ENCODE measurements around the gene TRERF1. TPM values are rescaled to one million over a fixed set of nuclear protein-coding genes. Genes with fewer than 3 reads are reported as not detected.
A peak's percentile ranks its signal among the peaks of the same experiment; 100 is the strongest.
"Not testable (repeated sequence)": the region's sequence is repeated elsewhere in the genome, so short reads cannot be mapped to it uniquely, and the experiment has no call there.

The TRERF1 gene
- total and polyA plus RNA-seq, 9 donors, result 5.1 to 13.8 (median 9.7) TPM

GRCh38 chr6:42202131-42202915 is 249.4 kb downstream of the TRERF1 start:
- whole genome bisulfite sequencing (ENCODE audit: insufficient coverage), result 85% methylated on average over 7 of the region's 13 CpGs

GRCh38 chr6:42201382-42201781 is 250.3 kb downstream of the TRERF1 start:
- H3K27me3 ChIP-seq (ENCODE audit: control insufficient read depth, insufficient read depth, low read length), result no peaks in the 10 kb centered on the region
- no peak for DNase-seq
- no CpG with 5 or more reads among the region's 3 CpGs for WGBS (ENCODE audit: insufficient coverage)

More at GRCh38 chr6:42202131-42202915, 249.4 kb downstream of the TRERF1 start:
- H3K27me3 ChIP-seq (ENCODE audit: control insufficient read depth, insufficient read depth, low read length); H3K4me3 ChIP-seq (ENCODE audit: low read length); H3K9me3 ChIP-seq (replicated peaks; ENCODE audit: control insufficient read depth, low read depth, low read length); H3K27ac ChIP-seq (ENCODE audit: low read length); H3K4me1 ChIP-seq (ENCODE audit: control insufficient read depth, insufficient read depth, low read length); DNase-seq: not testable (repeated sequence)
- peaks cover 17% of the 10 kb centered on the region for H3K36me3 ChIP-seq (ENCODE audit: control insufficient read depth, insufficient read depth, low read length)

DNA sequence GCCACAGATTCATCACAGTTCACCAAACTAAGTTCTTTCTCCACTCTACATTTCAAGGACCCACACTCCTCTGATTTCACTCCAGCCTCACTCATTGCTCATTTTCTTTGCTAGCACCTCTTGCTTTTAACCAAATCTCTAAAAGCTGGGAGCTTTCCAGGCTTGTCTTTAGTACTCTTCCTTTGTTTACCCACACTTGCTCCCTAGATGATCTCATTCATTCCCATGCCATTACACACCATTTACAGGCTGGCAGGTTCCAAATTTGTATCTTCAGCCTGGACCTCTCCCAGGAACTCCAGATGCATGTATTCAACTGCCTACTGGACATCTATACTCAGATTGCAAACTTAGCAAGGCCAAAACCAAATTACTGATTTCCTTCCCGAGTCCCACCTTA is 251.7 kb downstream of the TRERF1 start:
- no peak overlapping the region for H3K27ac ChIP-seq (ENCODE audit: low read length)
- H3K9me3 ChIP-seq (replicated peaks; ENCODE audit: control insufficient read depth, low read depth, low read length), result no peaks in the 10 kb centered on the region
- no peaks in the 10 kb centered on the region for H3K4me1 ChIP-seq (ENCODE audit: control insufficient read depth, insufficient read depth, low read length)
- peak; percentile 8 for DNase-seq
- H3K4me3 ChIP-seq (ENCODE audit: low read length), result no peak overlapping the region
- WGBS (ENCODE audit: insufficient coverage), result 69% methylated on average over 1 of the region's 1 CpG
- peaks cover 12% of the 10 kb centered on the region for H3K36me3 ChIP-seq (ENCODE audit: control insufficient read depth, insufficient read depth, low read length)
- no peaks in the 10 kb centered on the region for H3K27me3 ChIP-seq (ENCODE audit: control insufficient read depth, insufficient read depth, low read length)

More at GRCh38 chr6:42201382-42201781, 250.3 kb downstream of the TRERF1 start:
- Histone ChIP-seq H3K4me3 (ENCODE audit: low read length) (no peak overlapping the region), H3K9me3 (replicated peaks; ENCODE audit: control insufficient read depth, low read depth, low read length) (no peaks in the 10 kb centered on the region), H3K4me1 (ENCODE audit: control insufficient read depth, insufficient read depth, low read length) (no peaks in the 10 kb centered on the region), H3K36me3 (ENCODE audit: control insufficient read depth, insufficient read depth, low read length) (peaks cover 12% of the 10 kb centered on the region), H3K27ac (ENCODE audit: low read length) (no peak overlapping the region)

GRCh38 chr6:42199106-42199981 is 252.4 kb downstream of the TRERF1 start:
- 92% methylated on average over 3 of the region's 5 CpGs for WGBS (ENCODE audit: insufficient coverage)
- Histone ChIP-seq H3K27ac (ENCODE audit: low read length) (no peak overlapping the region), H3K4me3 (ENCODE audit: low read length) (no peak overlapping the region), H3K4me1 (ENCODE audit: control insufficient read depth, insufficient read depth, low read length) (no peaks in the 10 kb centered on the region), H3K9me3 (replicated peaks; ENCODE audit: control insufficient read depth, low read depth, low read length) (no peaks in the 10 kb centered on the region), H3K27me3 (ENCODE audit: control insufficient read depth, insufficient read depth, low read length) (no peaks in the 10 kb centered on the region), H3K36me3 (ENCODE audit: control insufficient read depth, insufficient read depth, low read length) (peaks cover 8% of the 10 kb centered on the region)
- no peak for DNase-seq

- H3K36me3 ChIP-seq (ENCODE audit: control insufficient read depth, insufficient read depth, low read length), result peaks cover 3% of the 10 kb centered on the region
- no peaks in the 10 kb centered on the region for H3K9me3 ChIP-seq (replicated peaks; ENCODE audit: control insufficient read depth, low read depth, low read length)
- WGBS (ENCODE audit: insufficient coverage), result 79% methylated on average over 13 of the region's 13 CpGs
- no peak for DNase-seq
- H3K4me3 ChIP-seq (ENCODE audit: low read length), result no peak overlapping the region
- no peaks in the 10 kb centered on the region for H3K27me3 ChIP-seq (ENCODE audit: control insufficient read depth, insufficient read depth, low read length)
- H3K27ac ChIP-seq (ENCODE audit: low read length), result no peak overlapping the region
- H3K4me1 ChIP-seq (ENCODE audit: control insufficient read depth, insufficient read depth, low read length), result no peaks in the 10 kb centered on the region
Measured at GRCh38 chr6:42197555-42198362, 254.0 kb downstream of the TRERF1 start.

- DNase-seq, result no peak
Measured at GRCh38 chr6:42195415-42195814, 256.3 kb downstream of the TRERF1 start.

GRCh38 chr6:42194056-42194455 is 257.7 kb downstream of the TRERF1 start:
- Histone ChIP-seq H3K4me3 (ENCODE audit: low read length) (no peak overlapping the region), H3K36me3 (ENCODE audit: control insufficient read depth, insufficient read depth, low read length) (no peaks in the 10 kb centered on the region), H3K9me3 (replicated peaks; ENCODE audit: control insufficient read depth, low read depth, low read length) (no peaks in the 10 kb centered on the region), H3K27me3 (ENCODE audit: control insufficient read depth, insufficient read depth, low read length) (no peaks in the 10 kb centered on the region), H3K27ac (ENCODE audit: low read length) (no peak overlapping the region), H3K4me1 (ENCODE audit: control insufficient read depth, insufficient read depth, low read length) (peaks cover 4% of the 10 kb centered on the region)
- DNase-seq, result no peak
- 93% methylated on average over 4 of the region's 5 CpGs for WGBS (ENCODE audit: insufficient coverage)

More at GRCh38 chr6:42195415-42195814, 256.3 kb downstream of the TRERF1 start:
- no peaks in the 10 kb centered on the region for H3K27me3 ChIP-seq (ENCODE audit: control insufficient read depth, insufficient read depth, low read length)
- peaks cover 3% of the 10 kb centered on the region for H3K36me3 ChIP-seq (ENCODE audit: control insufficient read depth, insufficient read depth, low read length)
- WGBS (ENCODE audit: insufficient coverage), result no CpG with 5 or more reads among the region's 4 CpGs
- no peaks in the 10 kb centered on the region for H3K9me3 ChIP-seq (replicated peaks; ENCODE audit: control insufficient read depth, low read depth, low read length)
- peaks cover 4% of the 10 kb centered on the region for H3K4me1 ChIP-seq (ENCODE audit: control insufficient read depth, insufficient read depth, low read length)
- H3K4me3 ChIP-seq (ENCODE audit: low read length), result no peak overlapping the region
- H3K27ac ChIP-seq (ENCODE audit: low read length), result no peak overlapping the region

DNA sequence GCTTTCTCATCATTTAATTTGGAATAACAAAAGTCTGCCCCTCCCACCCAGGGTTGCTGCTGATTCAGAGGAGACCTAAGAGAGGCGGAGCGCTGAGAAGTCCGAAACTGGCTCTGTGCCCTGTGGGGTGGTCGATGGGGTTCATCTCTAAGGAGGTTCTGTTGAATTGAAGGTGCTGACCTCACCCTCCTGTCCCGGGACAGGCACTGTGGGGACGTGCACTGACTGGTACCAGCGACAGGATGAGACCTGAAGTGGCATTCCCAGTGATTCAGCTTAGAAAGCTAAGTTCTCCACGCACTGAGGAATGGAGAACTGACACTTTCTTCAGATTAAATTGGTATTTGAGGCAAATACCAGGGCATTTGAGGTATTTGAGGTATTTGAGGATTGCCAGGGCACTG is 258.2 kb downstream of the TRERF1 start:
- Histone ChIP-seq H3K4me3 (ENCODE audit: low read length) (no peak overlapping the region), H3K4me1 (ENCODE audit: control insufficient read depth, insufficient read depth, low read length) (peaks cover 4% of the 10 kb centered on the region), H3K9me3 (replicated peaks; ENCODE audit: control insufficient read depth, low read depth, low read length) (no peaks in the 10 kb centered on the region), H3K36me3 (ENCODE audit: control insufficient read depth, insufficient read depth, low read length) (no peaks in the 10 kb centered on the region), H3K27me3 (ENCODE audit: control insufficient read depth, insufficient read depth, low read length) (no peaks in the 10 kb centered on the region), H3K27ac (ENCODE audit: low read length) (no peak overlapping the region)
- DNase-seq, result no peak
- WGBS (ENCODE audit: insufficient coverage), result 50% methylated on average over 8 of the region's 8 CpGs

DNA sequence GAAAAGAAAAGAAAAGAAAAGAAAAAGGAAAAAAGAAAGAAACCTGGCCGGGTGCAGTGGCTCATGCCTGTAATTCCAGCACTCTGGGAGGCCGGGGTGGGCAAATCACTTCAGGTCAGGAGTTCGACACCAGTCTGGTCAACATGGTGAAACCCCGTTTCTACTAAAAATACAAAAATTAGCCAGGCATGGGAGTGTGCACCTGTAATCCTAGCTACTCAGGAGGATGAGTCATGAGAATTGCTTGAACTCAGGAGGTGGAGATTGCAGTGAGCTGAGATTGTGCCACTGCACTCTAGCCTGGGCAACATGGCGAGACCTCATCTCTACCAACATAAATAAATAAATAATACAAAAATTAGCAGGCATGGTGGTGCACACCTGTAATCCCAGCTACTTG is 259.3 kb downstream of the TRERF1 start:
- WGBS (ENCODE audit: insufficient coverage), result 100% methylated on average over 3 of the region's 5 CpGs
- H3K4me1 ChIP-seq (ENCODE audit: control insufficient read depth, insufficient read depth, low read length); H3K9me3 ChIP-seq (replicated peaks; ENCODE audit: control insufficient read depth, low read depth, low read length); H3K27me3 ChIP-seq (ENCODE audit: control insufficient read depth, insufficient read depth, low read length); H3K27ac ChIP-seq (ENCODE audit: low read length); H3K4me3 ChIP-seq (ENCODE audit: low read length); H3K36me3 ChIP-seq (ENCODE audit: control insufficient read depth, insufficient read depth, low read length); DNase-seq: not testable (repeated sequence)

All from muscle of leg (tissue), 11 donors.